GM19463 (cell line): Measurements from ENCODE around the gene SEC63.
"Not testable (repeated sequence)": the region's sequence is repeated elsewhere in the genome, so short reads cannot be mapped to it uniquely, and the experiment has no call there.

Experiments used
- ATAC-seq: cut with Tn5 transposase; IDR thresholded peaks from one replicate; pipeline ENCODE4 v1.9.1; 2021; ENCODE audit warnings: mild to moderate bottlenecking, moderate library complexity; ENCODE audit not compliant: unreplicated experiment

SEC63 gene

GRCh38 chr6:107936162-107936909 lies 21.7 kb downstream of the SEC63 start:
- no peak for ATAC-seq

DNA sequence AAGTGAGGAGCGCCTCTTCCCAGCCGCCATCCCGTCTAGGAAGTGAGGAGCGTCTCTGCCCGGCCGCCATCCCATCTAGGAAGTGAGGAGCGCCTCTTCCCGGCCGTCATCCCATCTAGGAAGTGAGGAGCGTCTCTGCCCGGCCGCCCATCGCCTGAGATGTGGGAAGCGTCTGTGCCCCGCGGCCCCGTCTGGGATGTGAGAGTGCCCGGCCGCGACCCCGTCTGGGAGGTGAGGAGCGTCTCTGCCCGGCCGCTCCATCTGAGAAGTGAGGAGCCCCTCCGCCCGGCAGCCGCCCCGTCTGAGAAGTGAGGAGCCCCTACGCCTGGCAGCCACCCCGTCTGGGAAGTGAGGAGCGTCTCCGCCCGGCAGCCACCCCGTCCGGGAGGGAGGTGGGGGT lies 23.8 kb downstream of the SEC63 start:
- ATAC-seq: not testable (repeated sequence)

DNA sequence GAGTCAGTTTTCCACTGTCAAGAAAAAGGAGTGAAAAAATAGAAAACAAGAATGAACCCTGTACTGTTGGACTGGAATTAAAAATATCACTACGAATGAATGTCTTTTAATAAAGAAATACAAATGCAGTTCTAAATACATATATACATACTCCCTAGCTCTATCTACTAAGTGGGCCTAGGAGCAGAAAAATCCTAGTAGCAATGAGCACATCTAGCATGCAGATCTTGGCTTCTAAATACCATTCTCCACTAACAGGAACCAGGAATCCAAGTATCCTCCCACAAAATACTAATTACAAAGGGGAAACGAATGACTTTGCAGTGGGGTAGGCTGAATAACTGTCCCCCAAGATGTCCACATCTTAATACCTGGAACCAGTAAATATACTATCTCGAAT lies 25.4 kb downstream of the SEC63 start:
- ATAC-seq: no peak

- ATAC-seq: no peak
These were observed 26.1 kb downstream of the SEC63 start for GRCh38 chr6:107931894-107932293.

DNA sequence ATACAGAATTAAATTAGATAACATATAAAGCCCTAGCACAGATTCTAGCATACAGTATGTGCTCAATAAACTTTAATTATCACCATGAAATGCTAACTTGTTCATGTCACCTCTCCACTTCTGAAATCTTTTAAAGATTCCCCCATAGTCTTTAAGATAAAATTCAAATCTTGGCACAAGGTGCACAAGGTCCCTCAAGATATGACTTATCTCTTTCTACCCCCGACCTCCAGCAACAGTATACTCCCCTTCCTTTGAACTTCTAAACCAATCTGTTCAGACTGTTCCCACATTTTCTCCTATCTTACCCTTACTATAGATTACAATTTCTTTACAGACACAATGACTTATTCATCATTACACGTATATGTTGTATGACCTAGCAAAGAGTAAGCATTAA lies 29.0 kb downstream of the SEC63 start:
- no peak for ATAC-seq

DNA sequence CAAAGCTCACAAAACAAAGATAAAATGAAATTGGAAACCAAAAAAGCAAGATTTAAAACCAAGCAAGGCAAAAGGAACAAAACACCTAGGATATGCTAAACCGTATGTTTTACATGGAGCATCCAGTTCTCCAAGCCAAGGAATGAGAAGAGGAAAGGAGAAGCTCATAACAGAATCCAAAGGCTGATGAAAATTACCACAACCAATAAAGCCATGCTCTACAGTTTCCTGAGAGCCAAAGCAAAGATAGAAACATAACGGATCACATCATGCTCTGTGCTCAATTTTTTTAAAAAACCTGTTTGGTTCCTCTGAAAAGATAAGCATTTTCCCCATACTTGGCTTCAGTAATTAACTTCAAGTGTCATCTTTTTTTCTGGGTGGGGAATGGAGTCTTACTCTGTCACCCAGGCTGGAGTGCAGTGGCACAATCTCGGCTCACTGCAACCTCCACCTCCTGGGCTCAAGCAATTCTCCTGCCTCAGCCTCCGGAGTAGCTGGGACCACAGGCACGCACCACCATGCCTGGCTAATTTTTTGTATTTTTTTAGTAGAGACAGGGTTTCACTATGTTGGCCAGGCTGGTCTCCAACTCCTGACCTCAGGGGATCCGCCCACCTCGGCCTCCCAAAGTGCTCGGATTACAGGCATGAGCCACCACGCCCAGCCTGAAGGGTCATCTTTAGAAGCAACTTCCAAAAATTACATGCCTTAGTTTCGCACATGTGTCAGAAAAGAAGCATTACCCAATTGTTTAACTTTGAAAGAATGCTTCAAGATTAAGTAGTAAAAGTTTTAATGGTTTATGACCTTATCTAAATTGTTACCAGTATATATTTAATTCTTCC lies 31.1 kb downstream of the SEC63 start:
- ATAC-seq: not testable (repeated sequence)

DNA sequence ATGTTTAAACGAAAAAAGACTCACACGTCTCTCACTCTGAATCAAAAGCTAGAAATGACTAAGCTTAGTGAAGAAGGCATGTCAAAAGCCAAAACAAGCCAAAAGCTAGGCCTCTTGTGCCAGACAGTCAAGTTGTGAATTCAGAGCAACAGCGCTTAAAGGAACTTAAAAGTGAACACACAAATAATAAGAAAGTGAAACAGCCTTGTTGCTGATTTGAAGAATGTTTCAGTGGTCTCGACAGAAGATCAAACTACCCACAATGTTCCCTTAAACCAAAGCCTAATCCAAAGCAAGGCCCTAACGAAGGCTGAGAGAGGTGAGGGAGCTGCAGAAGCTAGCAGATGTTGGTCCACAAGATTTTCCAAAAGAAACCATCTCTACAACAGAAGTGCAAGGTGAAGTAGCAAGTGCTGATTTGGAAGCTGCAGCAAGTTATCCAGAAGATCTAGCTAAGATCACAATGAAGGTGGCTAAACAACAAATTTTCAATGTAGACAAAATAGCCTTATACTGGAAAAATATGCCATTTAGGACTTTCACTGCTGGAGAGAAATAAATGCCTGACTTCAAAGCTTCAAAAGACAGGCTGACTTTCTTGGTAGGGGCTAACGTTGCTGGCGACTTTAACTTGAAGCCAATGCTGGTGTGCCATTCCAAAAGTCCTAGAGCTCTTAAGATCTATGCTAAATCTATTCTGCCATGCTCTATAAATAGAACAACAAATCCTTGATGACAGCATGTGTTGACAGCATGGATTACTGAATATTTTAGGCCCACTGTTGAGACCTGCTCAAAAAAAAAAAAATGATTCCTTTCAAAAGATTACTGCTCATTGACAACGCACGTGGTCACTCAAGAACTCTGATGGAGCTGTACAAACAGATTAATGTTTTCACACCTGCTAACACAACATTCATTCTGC lies 40.3 kb downstream of the SEC63 start:
- ATAC-seq: no peak

GRCh38 chr6:107916961-107917360 lies 41.0 kb downstream of the SEC63 start:
- not testable (repeated sequence) for ATAC-seq

DNA sequence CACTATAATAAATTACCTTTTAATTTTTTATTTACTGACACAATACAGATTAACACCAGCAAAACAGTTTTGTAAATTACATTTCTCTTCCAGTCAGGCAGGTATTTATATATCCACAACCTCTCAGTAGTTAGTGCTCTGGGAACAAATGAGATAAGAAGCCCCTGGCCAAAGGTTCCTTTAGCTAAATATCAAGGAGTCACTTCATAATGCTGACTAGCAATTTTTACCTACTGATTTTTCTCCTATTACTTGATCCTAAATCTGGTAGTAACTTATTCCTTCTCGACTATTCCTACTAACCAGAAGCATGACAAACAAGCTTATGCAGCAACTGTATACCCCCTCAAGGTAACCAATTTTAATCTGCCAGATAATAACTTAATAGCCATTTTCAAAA lies 46.3 kb downstream of the SEC63 start:
- no peak for ATAC-seq

DNA sequence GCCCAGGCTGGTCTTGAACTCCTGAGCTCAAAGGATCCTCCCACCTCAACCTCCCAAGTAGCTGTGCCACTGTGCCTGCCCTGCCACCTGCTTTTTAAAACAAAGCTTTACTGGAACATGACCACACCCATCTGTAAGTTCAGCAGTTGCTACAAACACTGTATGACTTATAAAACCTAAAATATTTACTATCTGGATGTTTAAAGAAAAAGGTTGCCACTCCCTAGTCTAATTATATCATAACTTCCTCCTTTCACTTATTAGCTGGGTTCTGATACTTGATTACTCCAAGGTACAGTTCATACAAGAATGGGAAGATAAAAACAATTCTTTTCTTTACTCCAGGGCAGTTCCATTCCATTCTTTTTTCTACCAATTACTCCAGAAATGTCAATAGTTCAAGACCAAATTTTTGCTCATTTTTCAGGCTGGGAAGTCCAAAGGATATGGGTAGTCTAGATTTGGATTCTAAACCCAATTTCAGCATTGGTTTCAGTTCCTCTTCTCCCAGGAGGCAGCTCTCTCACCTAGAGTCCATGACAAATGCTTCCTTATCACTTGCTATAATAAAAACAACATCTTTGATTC lies 63.1 kb downstream of the SEC63 start:
- no peak for ATAC-seq

GRCh38 chr6:107890431-107890830 lies 67.6 kb downstream of the SEC63 start:
- not testable (repeated sequence) for ATAC-seq

- ATAC-seq: not testable (repeated sequence)
These were observed 72.1 kb downstream of the SEC63 start for GRCh38 chr6:107885950-107886349.

GRCh38 chr6:107879941-107880340 lies 78.1 kb downstream of the SEC63 start:
- ATAC-seq: no peak

DNA sequence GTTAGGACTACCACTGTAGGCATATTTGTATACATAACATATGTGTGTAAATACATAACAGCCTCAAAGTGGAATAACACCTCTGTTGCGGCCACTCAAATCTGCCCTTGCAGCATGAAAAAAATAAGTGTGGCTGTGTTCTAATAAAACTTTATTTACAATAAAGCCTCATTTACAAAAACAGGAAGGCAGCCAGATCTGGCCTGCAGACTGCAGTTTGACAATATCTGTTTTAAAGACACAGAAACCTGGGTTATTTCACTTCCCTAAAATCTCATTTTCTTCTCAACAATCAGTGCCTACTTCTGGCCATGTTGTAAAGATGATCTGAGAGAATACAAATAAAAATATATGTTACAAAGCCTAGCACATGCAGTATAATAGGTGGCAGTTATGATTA lies 80.0 kb downstream of the SEC63 start:
- no peak for ATAC-seq

GRCh38 chr6:107871976-107872375 lies 86.0 kb downstream of the SEC63 start:
- no peak for ATAC-seq

GRCh38 chr6:107871512-107871911 lies 86.5 kb downstream of the SEC63 start:
- ATAC-seq: not testable (repeated sequence)

- ATAC-seq: no peak
These were observed 87.0 kb downstream of the SEC63 start for GRCh38 chr6:107871016-107871415.

GRCh38 chr6:107870381-107870780 lies 87.6 kb downstream of the SEC63 start:
- ATAC-seq: no peak

- no peak for ATAC-seq
These were observed 88.1 kb downstream of the SEC63 start for GRCh38 chr6:107869871-107870270.

DNA sequence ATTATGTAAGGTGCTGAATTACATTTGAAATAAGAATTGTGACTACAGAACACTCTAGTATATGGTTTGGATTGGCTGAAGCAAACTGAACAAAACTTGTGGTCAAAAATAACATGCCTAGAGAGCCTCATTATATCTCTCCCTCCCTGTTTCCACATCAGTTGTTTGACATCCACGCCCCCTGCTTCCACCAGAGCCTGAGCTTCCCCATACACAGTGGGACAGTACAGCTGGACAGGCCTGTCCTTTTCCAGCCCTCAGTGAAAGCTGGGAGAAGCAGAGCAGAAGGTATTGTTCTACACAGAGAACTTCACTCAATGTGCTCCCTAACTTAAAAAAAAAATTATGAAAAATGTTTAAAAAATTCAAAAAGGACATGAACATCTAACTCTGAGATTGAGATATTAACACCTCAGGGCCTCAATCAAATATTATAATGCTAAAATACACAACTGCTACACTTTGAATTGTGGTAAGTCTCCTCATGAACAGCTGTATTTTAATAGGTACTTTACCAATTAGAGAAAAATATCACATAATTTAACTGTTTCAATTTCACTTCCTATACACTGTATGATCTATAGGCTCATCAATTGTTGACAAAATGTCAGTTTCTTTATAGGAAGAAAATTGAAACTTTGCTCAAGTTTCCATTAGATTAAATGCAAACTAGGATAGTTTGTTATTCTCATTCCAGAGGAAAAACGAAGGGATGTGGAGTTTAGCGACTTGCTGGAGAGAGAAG lies 89.0 kb downstream of the SEC63 start:
- no peak for ATAC-seq
